Measurements from ENCODE around the gene STK33.

Gene STK33

DNA sequence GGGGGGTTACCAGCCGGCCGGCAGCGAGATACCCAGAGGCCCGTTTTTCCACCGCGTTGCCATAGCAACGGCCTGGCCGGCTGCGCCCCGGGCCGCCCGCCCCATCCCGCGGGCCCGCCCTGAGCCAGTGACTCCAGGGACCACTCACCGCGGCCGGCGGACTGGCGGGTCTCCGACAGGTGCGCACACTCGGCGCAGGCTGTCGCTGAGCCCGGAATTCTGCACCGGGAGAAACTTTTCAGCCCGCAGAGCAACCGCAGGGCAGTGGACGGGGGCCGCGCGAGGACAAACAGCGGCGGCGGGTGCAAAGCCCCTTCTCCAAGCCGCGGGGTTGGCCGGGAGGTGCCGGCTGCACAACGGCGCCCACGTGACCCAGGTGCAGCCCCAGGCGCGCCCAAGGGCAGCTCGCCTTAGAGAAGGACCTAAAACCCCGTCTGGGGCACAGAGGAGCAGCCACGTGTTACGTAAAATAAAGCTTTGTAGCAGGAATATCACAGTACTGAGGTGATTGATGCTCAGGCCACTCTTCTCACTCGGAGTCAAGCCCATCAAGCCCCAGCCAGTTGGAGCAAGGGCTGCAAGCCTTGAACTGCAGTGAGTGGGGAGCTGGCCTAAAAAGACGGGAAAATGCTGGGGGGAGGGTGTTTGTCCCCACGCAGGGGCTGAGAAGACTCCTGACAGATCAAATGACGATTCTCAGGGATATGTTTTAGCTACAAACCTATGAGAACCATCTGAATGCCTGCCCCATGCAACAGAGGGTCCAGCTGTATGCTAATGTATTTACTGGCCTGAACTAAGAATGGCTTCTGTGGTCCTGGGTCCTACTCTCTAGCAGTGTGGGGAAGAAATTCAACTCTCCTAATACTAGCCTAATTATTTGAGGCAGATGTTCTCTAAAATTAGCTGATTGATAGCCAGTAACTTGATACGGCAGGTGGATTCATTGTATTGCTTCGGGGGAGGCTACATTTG is at the start of gene STK33:
TSS of gene STK33 (minus strand) at position 294 of the 975 bp plus-strand sequence. CDS start 119,323 bp downstream, outside the sequence.
- DNase-seq: peak; percentile 29

DNA sequence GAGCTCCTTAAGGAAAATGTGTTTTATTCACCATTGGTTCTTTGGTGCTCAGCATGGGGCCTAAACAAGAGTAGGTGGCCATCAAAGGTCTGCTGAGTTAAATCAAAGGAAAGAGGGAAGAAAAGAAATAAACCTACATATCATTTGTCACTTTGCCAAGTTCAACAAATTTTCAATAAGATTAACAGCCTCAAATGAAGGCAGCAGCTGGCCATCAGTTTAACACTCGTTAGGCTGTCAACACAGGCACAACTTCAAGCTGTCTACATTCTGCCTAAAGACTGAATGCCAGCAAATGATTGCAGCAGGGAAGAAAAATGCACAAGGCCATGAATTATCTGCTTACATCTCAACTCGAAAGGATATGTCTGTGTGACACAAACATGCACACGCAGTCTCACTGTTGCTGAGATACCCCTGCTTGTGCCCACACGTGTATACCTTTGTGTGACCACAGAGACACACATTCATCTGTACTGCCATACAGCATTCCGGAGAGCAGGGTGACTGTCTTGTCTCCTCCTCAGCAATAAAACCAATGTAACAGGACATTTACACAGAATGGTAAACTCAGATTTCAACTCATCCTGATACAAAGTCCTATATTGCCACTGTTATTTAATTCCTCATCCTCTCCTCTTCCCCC is 48.3 kb upstream of the STK33 start:
- no peak for DNase-seq

GRCh38 chr11:8641332-8641731 is 47.3 kb upstream of the STK33 start:
- no peak for DNase-seq

DNA sequence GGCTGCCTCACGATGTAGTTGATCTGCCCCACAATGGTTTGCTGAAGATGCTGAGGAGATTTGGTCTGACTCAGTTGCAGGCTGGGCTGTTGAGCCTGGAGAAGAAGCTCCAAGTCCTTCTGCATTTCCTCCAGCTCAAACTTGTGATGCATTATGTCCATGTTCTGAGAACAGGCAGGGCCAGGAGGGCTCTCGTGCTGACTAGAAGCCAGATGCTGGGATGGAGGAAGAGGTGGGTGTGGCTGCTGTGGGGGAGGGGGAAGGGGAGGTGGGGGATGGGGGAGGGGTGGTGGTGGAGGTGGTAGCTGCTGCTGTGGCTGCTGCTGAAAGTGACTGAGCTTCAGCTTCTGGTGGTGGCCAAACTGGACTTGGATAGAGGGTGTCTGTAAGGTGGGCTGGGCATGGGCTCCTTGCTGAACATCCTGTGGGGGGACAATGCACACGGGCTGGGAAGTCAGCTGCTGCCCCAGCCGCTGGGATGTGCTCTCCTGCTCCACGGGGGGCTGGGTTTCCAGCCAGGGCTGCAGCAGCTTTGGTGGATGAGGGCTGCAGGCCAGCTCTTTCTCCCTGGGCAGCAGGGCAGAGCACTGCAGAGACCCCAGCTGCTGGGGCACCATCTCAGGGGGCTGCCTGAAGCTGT is 46.4 kb upstream of the STK33 start:
- no peak for DNase-seq

- DNase-seq: no peak
Observed at GRCh38 chr11:8639655-8640054, 45.6 kb upstream of the STK33 start.

- DNase-seq: no peak
Observed at GRCh38 chr11:8638300-8638699, 44.3 kb upstream of the STK33 start.

DNA sequence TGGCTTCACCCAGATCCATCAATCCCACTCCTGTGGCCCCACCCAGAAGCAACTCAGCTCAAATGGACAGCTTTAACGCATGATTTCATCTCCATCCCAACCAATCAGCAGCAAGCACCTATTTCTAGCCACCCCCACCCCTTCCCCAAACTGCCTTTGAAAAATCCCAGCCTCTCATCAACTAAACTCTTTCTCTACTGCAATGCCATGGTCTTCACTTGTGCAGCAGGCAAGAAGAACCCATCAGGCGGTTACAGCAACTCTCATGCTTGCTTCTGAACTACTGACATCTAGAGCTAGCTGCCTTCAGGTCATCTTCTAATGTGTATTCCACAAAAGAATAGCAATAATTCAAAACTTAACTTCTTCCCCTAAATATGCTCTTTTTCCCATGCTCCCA is 42.1 kb upstream of the STK33 start:
- no peak for DNase-seq

DNA sequence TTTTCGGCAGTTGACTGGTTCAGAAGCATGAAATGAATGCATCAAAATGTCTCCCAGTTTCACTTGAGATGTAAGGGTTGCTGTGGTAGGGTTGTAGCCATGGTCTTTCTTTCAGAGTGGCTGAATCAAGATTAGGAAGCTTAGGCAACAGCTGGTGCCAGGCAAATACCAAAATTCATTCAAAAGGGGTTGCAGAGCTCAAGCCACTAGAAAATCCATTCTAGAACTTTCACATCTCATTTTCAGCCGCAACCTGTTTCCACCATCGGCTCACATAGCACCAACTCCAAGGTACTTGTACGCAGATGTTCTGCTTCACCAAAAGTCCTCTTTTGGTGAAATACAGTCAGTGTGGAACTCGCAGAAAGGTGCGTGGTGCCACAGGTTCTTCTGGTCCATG is 40.5 kb upstream of the STK33 start:
- DNase-seq: no peak

GRCh38 chr11:8631395-8632118 is 37.5 kb upstream of the STK33 start:
- no peak for DNase-seq

- no peak for DNase-seq
Observed at GRCh38 chr11:8624698-8625097, 30.7 kb upstream of the STK33 start.

DNA sequence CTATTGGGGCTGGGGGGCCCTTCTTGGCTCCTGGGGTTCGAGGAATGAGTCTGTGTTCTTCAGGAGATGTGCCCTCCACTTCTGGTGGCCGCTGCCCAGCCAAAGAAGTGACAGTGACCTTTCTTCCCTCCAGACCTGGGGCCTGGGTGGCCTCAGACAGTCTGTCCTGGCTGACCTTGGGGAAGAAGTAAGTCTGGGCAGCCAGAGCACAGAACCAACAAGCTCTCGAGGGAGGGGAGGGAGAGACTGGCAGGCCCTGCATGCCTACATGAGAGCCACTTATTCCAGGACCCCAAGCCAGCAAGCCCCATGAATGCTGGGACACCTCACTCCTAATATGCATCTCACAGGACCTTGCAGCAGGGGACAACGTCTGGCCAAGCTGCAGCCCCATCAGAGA is 27.1 kb upstream of the STK33 start:
- no peak for DNase-seq

- DNase-seq: no peak
Observed at GRCh38 chr11:8617063-8617462, 23.0 kb upstream of the STK33 start.

- DNase-seq: no peak
Observed at GRCh38 chr11:8615291-8616032, 21.4 kb upstream of the STK33 start.

- no peak for DNase-seq
Observed at GRCh38 chr11:8614497-8614896, 20.5 kb upstream of the STK33 start.

GRCh38 chr11:8613036-8613435 is 19.0 kb upstream of the STK33 start:
- no peak for DNase-seq

DNA sequence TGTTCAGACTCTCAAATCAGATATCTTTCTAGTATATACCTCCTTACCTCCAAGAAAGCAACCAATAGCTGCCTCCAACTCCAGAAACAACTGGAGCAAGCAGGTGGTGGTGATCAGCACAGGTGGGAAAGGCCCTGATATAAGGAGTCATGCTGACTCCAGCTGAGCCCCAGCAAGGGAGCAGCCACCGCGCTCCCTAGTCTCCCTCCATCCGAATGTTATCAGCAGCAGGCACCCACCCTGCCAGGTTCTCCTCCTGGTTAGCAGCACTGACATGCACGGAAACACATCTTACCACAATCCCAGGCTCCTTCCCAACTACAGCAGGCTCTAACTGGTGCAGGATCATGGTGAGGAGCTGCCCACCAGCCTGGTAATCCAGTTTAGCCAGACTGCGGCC is 18.5 kb upstream of the STK33 start:
- DNase-seq: no peak

- no peak for DNase-seq
Observed at GRCh38 chr11:8610532-8611116, 16.6 kb upstream of the STK33 start.

- DNase-seq: no peak
Observed at GRCh38 chr11:8608652-8609051, 14.6 kb upstream of the STK33 start.

GRCh38 chr11:8605971-8606563 is 12.0 kb upstream of the STK33 start:
- no peak for DNase-seq

DNA sequence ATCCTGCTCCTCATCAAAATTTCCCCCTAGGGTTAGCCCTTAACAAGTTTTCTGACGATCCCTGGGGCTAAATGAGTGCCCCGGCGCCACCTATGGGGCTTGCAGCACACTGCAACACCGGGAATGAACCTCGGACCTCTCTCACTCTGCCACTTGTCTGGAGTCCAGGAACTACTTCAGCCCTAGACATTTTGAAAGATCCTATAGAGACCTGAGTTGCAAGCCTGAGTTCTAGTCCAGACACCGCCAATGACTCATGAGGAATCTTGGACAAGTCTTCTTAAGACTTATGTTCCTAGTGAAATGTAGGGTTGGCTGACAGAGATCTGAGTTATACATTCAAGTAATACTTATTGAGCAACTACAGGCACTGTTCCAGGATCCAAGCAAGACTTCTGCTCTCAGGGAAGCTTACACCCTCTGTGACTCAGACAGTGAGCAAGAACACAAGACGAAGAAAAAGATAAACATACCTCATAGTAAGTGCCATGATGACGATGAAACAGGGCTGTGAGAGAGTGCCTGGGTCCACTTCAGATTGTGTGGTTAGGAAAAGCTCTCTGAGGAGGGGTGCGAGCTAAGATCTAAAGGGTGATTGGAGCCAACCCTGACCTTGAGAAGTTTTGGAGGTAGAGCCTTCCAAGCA is 10.2 kb upstream of the STK33 start:
- DNase-seq: peak; percentile 28

DNA sequence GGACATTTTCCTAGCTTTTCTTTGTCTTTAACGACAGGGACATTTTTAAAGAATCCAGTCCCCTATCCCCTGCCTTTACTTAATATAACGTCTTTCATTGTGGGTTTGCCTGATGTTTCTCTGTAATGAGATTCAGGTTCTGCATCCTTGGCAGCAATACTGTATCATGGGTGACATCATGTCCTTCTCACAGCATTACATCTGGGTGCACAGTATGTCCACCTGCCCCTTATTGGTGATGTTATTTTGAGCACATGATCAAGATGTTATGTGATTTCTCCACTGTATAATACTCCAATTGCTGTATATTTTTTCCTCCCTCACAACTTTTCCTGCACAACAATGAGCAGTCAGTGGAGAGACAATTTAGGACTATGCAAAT is 9.7 kb upstream of the STK33 start:
- no peak for DNase-seq

All from stimulated activated CD4-positive, alpha-beta T cell treated with anti-CD3 and anti-CD28 coated beads, Interleukin-4, amount 100 ng/mL, for 1 hour (primary cell).